HG02970 (cell line): Measurements from ENCODE around the gene RPL29.
"Not testable (repeated sequence)": the region's sequence is repeated elsewhere in the genome, so short reads cannot be mapped to it uniquely, and the experiment has no call there.

Source experiments
- ATAC-seq: cut with Tn5 transposase; IDR thresholded peaks from one replicate; pipeline ENCODE4 v1.9.1; 2021; ENCODE audit warnings: mild to moderate bottlenecking, moderate library complexity, moderate number of reproducible peaks; ENCODE audit not compliant: unreplicated experiment, low FRiP score

Gene RPL29

GRCh38 chr3:52007291-52007690 is 11.6 kb upstream of the RPL29 start:
- ATAC-seq = no peak

GRCh38 chr3:52006820-52007133 is 11.1 kb upstream of the RPL29 start:
- no peak for ATAC-seq

- ATAC-seq = no peak
These were observed 10.5 kb upstream of the RPL29 start for GRCh38 chr3:52006017-52006819.

GRCh38 chr3:52005571-52005986 is 9.9 kb upstream of the RPL29 start:
- no peak for ATAC-seq

- ATAC-seq = no peak
These were observed 9.3 kb upstream of the RPL29 start for GRCh38 chr3:52004906-52005395.

- ATAC-seq = no peak
These were observed 8.6 kb upstream of the RPL29 start for GRCh38 chr3:52004163-52004787.

GRCh38 chr3:52002748-52003147 is 7.1 kb upstream of the RPL29 start:
- ATAC-seq = no peak

- peak; percentile 76 for ATAC-seq
These were observed 5.8 kb upstream of the RPL29 start for GRCh38 chr3:52001443-52001974.

GRCh38 chr3:51999846-52000245 is 4.2 kb upstream of the RPL29 start:
- ATAC-seq = no peak

- no peak for ATAC-seq
These were observed 3.1 kb upstream of the RPL29 start for GRCh38 chr3:51998774-51999173.

GRCh38 chr3:51997935-51998596 is 2.4 kb upstream of the RPL29 start:
- no peak for ATAC-seq

- no peak for ATAC-seq
These were observed 1.5 kb upstream of the RPL29 start for GRCh38 chr3:51997172-51997571.

GRCh38 chr3:51994530-51994929 is 1.2 kb downstream of the RPL29 start:
- no peak for ATAC-seq

GRCh38 chr3:51993657-51994056 is 2.0 kb downstream of the RPL29 start:
- ATAC-seq = not testable (repeated sequence)

- no peak for ATAC-seq
These were observed 3.5 kb downstream of the RPL29 start for GRCh38 chr3:51992017-51992682.

GRCh38 chr3:51990501-51990971 is 5.2 kb downstream of the RPL29 start:
- not testable (repeated sequence) for ATAC-seq

- no peak for ATAC-seq
These were observed 7.2 kb downstream of the RPL29 start for GRCh38 chr3:51988286-51989146.

GRCh38 chr3:51987568-51987967 is 8.1 kb downstream of the RPL29 start:
- no peak for ATAC-seq
